Transverse colon (tissue), 4 donors: ENCODE data around the gene ZNF385B.

Source experiments
- EP300 ChIP-seq: sonication (generic); formaldehyde crosslinking; IDR thresholded peaks from one replicate; pipeline ENCODE4 v1.6.1; 2017; ENCODE audit warnings: antibody characterized with exemption, low read depth
- POLR2A ChIP-seq: fragments of 450-650 bp; IDR thresholded peaks from one replicate; pipeline ENCODE4 v1.6.1; 2016; ENCODE audit warnings: antibody characterized with exemption, mild to moderate bottlenecking, moderate library complexity
- POLR2AphosphoS5 ChIP-seq, 3 donors: sonication (generic); formaldehyde crosslinking; IDR thresholded peaks; one replicate each; pipeline ENCODE4 v1.6.1; 2016; ENCODE audit warnings: antibody characterized with exemption in 3 of 3
- TF ChIP-seq, protein P1 (sequence below), 5 experiments: fragments of 200-600 bp in 3 of 5; fragments of 450-650 bp in 2 of 5; sonication (generic) in 3 of 5; IDR thresholded peaks; 1 replicate in 2 of 5; 2 replicates in 3 of 5; pipeline ENCODE4 v1.5.1; 2016 to 2017; ENCODE audit warnings: antibody characterized with exemption in 5 of 5, inconsistent platforms in 3 of 5, mild to moderate bottlenecking in 2 of 5, moderate library complexity in 1 of 5

GRCh38 chr2:179769323-179769722, 92.1 kb downstream of the ZNF385B start:
- no peak for TF ChIP-seq POLR2A
- TF ChIP-seq, protein P1, sequence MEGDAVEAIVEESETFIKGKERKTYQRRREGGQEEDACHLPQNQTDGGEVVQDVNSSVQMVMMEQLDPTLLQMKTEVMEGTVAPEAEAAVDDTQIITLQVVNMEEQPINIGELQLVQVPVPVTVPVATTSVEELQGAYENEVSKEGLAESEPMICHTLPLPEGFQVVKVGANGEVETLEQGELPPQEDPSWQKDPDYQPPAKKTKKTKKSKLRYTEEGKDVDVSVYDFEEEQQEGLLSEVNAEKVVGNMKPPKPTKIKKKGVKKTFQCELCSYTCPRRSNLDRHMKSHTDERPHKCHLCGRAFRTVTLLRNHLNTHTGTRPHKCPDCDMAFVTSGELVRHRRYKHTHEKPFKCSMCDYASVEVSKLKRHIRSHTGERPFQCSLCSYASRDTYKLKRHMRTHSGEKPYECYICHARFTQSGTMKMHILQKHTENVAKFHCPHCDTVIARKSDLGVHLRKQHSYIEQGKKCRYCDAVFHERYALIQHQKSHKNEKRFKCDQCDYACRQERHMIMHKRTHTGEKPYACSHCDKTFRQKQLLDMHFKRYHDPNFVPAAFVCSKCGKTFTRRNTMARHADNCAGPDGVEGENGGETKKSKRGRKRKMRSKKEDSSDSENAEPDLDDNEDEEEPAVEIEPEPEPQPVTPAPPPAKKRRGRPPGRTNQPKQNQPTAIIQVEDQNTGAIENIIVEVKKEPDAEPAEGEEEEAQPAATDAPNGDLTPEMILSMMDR (IDR thresholded peaks at IDR 0.05), result no peak
- TF ChIP-seq EP300, result no peak
- TF ChIP-seq POLR2AphosphoS5 (IDR thresholded peaks at IDR 0.05), result no peak
